Measurements from ENCODE around the gene TMC8. TPM values are rescaled to one million over a fixed set of nuclear protein-coding genes. Genes with fewer than 3 reads are reported as not detected.
A peak's percentile ranks its signal among the peaks of the same experiment; 100 is the strongest.

TMC8 gene
- total RNA-seq, 2 donors from 2014 or later, result 3.8 to 4.3 TPM

DNA sequence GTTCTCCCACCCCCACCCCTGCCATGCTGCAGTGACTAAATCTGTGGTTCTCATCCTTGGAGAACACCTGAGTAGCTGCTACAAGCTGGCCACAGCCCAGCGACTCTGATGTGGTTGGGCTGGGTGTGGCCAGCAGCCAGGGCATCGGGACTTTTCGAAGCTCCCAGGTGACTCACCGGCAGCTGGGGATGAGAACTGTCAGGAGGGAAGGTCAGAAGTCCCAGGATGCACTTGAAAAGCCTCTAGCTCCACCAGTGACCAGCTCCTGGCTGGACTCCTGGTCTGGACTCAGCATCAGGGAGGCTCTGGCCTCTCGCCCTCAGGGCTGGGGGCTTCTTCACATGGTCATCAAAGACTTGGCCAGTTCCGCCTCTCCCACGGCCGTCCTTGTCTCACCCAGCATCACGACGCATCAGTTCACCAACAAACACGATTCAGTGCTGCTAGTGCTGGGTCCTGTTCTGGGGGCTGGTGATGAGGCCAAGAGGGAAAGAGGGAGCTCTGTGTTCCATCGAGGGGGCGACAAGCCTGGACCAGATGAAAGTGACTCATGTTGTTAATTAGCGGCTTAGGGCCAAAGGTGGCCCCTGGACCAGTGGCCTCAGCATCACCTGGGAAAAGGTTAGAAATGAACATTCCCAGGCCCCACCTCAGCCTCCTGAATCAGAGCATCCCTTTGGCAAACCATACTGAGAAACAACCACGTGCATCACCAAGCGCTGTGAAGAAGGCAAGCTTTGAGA lies 11.7 kb downstream of the TMC8 start:
- intact Hi-C loops (cut with DNase I), result no loop called here
- peak; percentile 19 for DNase-seq
- no peak for ATAC-seq

- intact Hi-C loops (cut with DNase I), result no loop called here
- no peak for ATAC-seq
These were observed 12.9 kb downstream of the TMC8 start for GRCh38 chr17:78143214-78144146.

GRCh38 chr17:78144147-78144719 lies 13.7 kb downstream of the TMC8 start:
- DNase-seq, result peak; percentile 88
- intact Hi-C loops (cut with DNase I), result no loop called here
- peak; percentile 63 to 74 for ATAC-seq

More at GRCh38 chr17:78143214-78144146, 12.9 kb downstream of the TMC8 start:
- DNase-seq, result no peak

DNA sequence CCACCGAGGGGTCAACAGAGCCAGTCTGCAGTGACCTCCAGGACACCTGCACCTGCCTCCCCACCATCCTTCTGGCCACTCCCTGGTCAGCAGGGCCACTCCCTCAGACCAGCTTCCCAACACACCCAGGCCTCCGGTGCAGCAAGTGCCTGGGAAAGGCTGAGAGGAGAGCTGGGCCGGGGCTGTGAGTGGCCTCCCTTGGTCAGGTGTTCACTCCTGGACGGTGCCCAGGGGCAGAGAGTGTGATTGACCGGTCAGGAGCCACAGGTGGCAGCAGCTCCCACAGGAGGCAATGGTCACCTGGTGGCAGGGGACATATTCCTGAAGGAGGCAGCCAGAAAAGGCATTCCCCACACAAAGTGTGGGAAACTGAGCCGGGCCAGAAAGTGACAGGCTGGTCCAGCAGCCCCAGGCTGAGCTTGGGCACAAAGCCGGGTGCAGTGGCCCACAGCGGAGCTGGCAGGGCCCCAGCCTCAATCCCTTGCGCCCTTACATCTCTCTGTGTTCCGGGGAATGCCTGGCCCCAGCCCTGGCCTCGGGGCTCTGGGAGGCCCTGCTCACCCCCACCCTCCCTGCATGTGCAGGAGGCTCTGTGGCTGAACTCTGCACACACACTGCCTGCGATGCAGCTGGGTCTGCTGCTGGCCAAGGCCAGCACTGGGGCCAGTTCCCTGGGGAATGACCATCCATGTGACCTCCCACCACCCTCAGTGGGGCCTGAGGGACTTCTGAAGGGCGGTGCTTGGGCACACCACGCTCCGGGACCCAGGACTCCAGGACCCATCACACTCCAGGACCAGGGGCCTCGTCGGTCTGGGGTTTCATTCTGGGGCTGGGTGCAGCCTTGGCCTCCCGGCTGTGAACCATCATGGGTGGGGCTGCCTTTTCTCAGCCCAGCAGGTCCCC lies 14.4 kb downstream of the TMC8 start:
- DNase-seq, result peak; percentile 16

DNA sequence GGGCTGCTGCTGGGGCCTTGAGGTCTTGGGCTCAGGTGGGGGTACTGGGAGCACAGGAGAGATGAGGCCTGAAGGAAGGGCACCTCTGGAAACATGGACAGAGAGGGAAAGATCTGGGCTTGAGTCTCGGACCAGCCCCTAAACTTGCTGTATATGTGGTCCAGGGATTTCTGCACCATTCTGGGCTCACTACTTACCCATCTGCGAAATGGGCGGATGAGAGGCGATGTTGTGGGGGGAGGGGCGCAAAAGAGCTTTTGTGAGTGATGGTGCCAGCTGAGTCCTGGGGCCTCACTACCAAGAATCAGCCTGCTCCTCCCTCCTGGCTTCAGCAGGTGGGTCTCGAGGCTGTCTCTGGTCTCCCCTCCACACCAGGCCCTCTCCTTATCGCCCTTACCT lies 15.9 kb downstream of the TMC8 start:
- DNase-seq (no peak), ATAC-seq (no peak)
- intact Hi-C loops (cut with DNase I), result no loop called here

More for the DNA sequence above, 14.4 kb downstream of the TMC8 start:
- peak; percentile 4 to 69 for ATAC-seq
- intact Hi-C loops (cut with DNase I), result no loop called here

- DNase-seq, result no peak
- intact Hi-C loops (cut with DNase I), result no loop called here
- no peak for ATAC-seq
These were observed 16.3 kb downstream of the TMC8 start for GRCh38 chr17:78146881-78147280.

DNA sequence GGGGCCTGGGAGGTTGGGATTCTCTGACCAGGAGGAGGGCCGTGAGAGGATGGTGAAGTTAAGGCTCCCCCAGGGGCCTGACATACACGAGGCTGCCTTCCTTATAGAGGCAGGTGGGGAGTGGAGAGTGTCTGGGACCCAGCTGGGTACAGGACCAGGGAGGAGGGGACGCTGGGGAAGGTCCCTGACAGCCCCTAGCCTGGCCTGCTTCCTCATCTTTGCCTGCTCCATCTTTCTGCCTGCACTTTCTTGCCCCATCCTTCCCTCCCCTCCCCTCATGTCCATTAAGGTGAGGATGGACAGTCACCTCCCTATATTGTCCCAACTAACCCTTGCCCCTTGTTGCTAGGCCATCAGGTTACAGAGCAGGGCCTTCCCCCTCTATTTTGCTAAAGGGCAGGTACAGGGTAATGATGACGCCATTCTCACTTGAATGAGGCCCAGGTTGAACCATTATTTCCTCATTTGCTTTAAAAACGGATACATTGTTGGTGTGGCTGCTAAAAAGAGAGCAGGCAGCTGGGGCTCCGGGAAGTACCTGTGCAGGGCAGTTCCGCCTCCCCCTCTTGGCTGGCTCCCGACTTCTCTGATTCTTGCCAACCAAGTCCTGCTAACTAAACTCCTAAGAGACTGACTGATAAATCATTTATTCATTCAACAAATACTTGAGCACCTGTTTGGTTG lies 16.9 kb downstream of the TMC8 start:
- intact Hi-C loops (cut with DNase I), result no loop called here
- DNase-seq, result no peak
- ATAC-seq, result no peak

GRCh38 chr17:78148286-78149016 lies 17.9 kb downstream of the TMC8 start:
- ATAC-seq, result no peak
- intact Hi-C loops (cut with DNase I), result no loop called here
- DNase-seq, result no peak

DNA sequence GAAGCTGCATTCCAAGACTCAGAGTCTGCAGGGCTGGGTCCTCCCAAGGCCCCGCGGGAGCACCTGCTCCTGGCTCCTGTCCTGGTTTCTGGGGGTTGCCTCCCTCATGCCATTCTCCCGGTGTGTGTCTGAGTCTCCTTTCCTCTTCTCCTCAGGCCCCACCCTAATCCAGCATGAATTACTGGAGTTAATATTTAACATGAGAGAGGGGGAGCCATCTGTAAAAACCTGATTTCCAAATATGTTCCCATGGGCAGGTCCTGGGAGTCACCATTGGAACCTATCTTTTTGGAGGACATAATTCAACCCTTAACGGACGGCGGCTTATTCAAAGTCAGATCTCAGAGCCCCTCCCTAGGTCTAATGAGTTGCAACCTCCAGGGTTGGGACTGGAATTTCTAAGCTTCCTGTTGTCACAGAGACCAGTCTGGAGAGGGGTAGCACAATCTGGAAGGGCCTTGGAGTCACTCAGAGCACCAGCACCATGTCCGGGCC lies 21.0 kb downstream of the TMC8 start:
- intact Hi-C loops (cut with DNase I), result no loop called here
- ATAC-seq (peak in 1 of 2 donors; percentile 34), DNase-seq (no peak)

DNA sequence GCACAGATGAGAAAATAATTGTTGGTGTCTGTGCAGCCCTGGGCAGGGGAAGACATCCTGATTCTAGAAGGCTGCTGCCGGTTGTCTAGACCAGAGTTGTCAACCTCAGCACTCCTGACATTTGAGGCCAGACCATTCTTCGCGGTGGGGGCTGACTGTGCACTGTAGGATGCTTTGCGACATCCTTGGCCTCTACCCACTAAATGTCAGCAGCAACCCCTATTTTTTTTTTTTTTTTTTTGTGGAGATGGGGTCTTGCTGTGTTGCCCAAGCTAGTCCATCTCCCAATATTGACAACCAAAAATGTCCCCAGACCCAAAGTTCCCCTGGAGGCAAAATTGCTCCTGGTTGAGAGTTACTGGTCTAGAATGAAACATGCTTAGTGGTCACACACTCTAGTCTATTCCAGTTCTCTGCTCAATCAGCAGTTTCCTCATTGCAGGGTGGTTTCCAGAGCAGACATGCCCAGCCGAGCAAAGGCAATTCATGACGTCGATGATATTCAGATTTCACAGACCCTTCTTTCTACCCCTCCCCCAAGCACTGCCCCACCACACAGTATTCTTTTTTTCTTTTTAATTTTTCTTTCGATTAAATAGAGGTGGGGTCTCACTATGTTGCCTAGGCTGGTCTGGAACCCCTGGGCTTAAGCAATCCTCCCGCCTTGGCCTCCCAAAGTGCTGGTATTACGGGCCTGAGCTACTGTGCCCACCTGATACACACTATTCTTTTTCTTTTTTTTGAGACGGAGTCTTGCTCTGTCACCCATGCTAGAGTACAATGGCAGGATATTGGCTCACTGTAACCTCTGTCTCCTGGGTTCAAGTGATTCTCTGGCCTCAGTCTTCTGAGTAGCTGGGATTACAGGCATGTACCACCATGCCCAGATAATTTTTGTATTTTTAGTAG lies 24.6 kb downstream of the TMC8 start:
- no peak for DNase-seq
- ATAC-seq, result peak in 1 of 2 donors; percentile 53
- intact Hi-C loops (cut with DNase I), result no loop called here

DNA sequence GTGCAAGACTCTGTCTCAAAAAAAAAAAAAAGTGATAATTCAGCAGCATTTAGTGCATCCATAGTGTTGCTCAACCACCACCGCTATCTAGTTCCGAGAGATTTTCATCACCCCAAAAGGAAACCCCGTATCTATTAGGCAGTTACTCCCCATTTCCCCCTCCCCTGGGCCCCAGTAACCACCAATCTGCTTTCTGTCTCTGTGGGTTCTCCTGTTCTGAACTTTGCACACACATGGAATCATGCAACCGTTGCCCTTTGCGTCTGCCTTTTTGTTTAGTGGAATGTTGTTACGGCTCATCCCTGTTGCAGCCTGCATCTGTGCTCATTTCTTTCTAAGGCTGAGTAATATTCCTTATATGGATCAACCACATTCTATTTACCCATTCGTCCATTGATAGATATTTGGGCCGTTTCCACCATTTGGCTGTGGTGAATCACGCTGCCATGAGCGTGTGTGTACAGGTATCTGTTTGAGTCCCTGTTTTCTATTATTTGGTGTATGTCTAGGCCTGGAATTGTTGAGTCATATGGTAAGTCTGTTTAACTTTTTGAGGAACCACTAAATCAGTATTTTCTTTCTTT lies 29.1 kb downstream of the TMC8 start:
- no peak for DNase-seq
- ATAC-seq, result no peak
- intact Hi-C loops (cut with DNase I), result no loop called here

DNA sequence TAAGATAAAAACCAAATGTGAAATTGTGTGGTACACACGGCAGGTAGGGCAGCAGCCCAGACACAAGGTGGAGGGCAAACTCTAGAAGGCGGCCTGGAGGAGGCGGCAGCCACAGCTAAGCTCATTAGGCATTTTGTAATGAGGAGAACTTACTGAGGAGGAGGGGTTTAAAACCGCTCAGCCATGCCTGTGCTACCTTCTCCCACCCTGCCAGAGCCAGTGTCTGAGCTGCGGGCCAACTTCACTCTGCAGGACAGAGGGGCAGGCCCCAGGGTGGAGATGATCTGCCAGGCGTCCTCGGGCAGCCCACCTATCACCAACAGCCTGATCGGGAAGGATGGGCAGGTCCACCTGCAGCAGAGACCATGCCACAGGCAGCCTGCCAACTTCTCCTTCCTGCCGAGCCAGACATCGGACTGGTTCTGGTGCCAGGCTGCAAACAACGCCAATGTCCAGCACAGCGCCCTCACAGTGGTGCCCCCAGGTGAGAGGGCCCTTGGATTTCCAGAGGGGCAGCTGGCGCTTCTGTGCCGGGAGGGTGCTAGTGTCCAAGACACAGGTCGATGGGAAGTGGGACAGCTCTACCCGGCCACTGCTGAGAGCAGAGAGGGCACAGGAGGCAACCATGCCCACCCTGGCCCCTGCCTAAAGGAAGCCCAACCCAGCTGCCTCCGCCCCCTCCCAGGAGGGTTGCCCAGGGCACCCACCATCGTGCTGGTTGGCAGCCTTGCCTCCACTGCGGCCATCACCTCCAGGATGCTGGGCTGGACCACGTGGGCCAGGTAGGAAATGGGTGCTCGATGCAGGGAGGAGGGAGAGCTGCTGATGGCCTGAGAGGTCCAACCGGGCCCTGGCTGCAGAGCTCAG lies 33.5 kb downstream of the TMC8 start:
- ATAC-seq, result no peak
- intact Hi-C loops (cut with DNase I), result no loop called here
- DNase-seq, result no peak

DNA sequence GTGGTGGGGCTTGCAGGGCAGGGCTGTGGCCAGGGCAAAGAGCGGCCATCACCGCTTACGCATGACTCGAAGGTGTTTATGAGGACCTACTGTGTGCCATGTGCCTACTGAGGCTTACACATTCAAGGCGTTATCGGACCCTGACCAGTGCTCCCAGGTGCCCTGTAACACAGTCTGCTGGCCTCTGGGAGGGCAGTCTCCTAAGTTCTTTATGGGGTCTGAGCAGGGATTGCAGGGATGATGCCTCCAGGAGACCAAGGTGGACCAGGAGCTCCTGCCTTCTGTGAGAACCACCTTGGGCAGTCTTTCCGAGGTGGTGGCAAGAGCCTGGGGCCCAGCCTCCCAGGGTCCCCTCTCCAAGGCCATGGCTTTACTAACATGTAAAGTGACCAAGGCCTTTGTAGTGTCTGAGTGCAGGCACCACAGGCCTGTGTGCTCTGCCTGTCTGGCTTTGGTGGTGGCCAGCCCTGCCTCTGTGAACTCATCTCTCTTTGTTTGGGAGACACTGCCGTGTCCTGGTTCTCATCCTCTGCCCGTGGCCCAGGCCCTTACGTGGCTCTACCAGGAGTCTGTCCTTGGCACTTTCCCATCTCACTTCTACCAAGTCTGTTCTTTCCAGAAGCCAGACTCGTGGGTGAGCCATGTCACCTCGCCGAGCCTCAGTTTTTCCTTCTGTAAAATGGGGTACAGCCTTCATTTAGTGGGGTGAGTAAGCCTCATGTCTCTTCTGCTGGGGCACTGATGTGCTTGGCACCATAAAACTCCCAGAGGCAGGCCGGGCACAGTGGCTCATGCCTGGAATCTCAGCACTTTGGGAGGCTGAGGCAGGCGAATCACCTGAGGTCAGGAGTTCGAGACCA lies 34.4 kb downstream of the TMC8 start:
- intact Hi-C loops (cut with DNase I), result no loop called here
- DNase-seq (no peak), ATAC-seq (no peak)

DNA sequence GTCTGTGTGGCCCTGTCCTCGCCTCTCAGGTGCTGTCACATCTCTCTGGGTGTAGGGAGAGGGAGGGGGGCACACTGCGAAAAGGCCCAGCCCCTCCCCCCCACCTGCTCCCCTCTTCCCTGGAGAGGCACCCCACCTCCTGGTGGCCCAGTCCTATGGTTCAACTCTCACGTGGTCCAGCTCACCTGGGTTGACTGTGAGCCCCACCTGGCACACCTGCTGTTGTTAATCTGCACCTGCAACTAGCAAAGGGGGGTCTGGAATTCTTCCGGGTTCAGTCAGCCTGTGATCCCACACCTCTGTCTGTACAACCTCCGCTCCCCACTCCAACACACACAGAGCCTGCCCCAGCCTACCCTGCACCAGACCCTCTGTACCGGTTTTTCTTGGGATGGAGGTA lies 35.8 kb downstream of the TMC8 start:
- DNase-seq (no peak), ATAC-seq (no peak)
- intact Hi-C loops (cut with DNase I), result no loop called here

Measured in left cardiac atrium (tissue), 4 donors.